ENCODE results near the gene FAM171A1. TPM values are rescaled to one million over a fixed set of nuclear protein-coding genes. Genes with fewer than 3 reads are reported as not detected.
A peak's percentile ranks its signal among the peaks of the same experiment; 100 is the strongest.

The FAM171A1 gene
- total and polyA plus RNA-seq, 8 donors = 12.4 to 34.1 (median 21.4) TPM

DNA sequence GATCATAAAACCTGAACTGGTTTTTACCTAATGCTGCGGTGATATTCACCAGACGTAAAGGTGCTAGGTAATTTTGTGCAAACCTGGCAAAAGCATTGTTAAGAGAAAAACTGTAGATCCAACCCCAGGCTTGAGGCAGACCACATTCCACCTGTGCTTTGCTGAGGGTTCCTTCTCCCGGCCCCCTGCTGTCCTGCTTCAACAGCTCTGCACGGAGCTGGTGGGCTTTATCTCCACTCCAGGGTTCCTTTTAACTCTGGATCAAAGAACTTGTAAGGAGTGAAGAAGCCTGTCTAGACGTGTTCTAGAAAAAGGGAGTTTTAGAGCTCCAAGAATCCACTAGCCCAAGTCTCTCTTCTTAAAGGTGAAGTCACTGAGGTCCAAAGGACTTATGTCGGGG, 115.1 kb downstream of the FAM171A1 start:
- H3K9me3 ChIP-seq = no peaks in the 10 kb centered on the region
- FAIRE-seq = no peak
- 92 to 93% methylated on average over 6 of the region's 6 CpGs for WGBS, 2 donors

DNA sequence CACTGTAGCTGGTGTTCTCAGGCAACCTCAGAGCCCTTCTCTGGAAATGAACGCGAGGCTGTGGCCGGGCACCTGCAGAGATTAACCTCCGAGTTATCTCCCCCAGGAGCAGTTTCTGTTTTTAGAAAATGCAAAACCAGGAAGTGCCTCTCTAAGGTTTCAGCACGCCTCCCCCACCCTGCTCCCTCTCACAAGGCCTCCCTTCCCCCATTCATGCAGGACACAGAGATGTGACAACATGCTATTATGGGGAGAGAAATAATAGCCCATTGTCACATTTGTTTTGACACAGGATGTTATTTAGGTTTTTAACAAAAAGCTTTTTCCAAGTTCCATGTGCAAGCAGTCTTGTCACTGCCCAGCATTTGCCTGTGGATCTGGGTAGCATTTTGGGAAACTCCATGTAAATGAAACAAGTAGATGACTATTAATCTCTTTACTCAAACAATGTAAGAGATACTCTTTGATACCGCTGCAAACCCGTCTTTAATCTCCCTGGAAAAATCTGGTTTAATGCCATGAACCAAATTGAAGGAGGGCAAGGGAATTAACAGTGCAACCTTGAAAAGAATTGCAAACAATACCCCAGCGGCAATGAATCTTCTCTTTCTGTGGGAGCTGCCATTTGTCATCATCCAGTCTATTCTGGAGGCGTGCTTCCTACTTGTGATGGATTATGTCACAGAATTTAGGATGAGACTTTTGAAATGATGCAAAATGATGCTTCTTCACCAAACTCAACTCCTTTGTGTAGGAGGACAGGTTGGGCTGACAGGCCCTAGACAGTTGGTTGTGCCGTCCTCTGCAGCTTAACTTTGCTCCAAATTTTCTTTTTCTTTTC, 116.1 kb downstream of the FAM171A1 start:
- 26% methylated on average over 10 of the region's 10 CpGs for WGBS, 2 donors
- peak in 3 of 6 donors; percentile 27 to 55 (median 39) for DNase-seq
- peaks cover 0 to 9% (median 2%) of the 10 kb centered on the region in 3 donors for H3K4me1 ChIP-seq
- H3K27me3 ChIP-seq = no peaks in the 10 kb centered on the region
- no peak for FAIRE-seq
- intact Hi-C loops (cut with DNase I) = loop anchor here in 2 of 3 donors (5.0 to 10.0 kb wide), 2 partner anchors 117 to 120 kb away; partner anchors contain the start of gene FAM171A1 (in 2 of the 2)
- no peaks in the 10 kb centered on the region for H3K9me3 ChIP-seq
- TF ChIP-seq, protein P1, sequence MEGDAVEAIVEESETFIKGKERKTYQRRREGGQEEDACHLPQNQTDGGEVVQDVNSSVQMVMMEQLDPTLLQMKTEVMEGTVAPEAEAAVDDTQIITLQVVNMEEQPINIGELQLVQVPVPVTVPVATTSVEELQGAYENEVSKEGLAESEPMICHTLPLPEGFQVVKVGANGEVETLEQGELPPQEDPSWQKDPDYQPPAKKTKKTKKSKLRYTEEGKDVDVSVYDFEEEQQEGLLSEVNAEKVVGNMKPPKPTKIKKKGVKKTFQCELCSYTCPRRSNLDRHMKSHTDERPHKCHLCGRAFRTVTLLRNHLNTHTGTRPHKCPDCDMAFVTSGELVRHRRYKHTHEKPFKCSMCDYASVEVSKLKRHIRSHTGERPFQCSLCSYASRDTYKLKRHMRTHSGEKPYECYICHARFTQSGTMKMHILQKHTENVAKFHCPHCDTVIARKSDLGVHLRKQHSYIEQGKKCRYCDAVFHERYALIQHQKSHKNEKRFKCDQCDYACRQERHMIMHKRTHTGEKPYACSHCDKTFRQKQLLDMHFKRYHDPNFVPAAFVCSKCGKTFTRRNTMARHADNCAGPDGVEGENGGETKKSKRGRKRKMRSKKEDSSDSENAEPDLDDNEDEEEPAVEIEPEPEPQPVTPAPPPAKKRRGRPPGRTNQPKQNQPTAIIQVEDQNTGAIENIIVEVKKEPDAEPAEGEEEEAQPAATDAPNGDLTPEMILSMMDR (IDR thresholded peaks at IDR 0.05) = no peak
- peak overlapping the region; percentile 7 to 90 (median 56) for H3K27ac ChIP-seq
- H3K36me3 ChIP-seq = no peaks in the 10 kb centered on the region
- peak overlapping the region in 3 of 4 donors; percentile 5 to 45 (median 29) for H3K4me3 ChIP-seq
- peak; percentile 78 to 88 (median 84) for ATAC-seq

More for the DNA sequence above, 115.1 kb downstream of the FAM171A1 start:
- Histone ChIP-seq H3K27me3 (no peaks in the 10 kb centered on the region), H3K4me1 (peaks cover 0 to 9% (median 2%) of the 10 kb centered on the region in 3 donors), H3K36me3 (no peaks in the 10 kb centered on the region), H3K4me3 (no peak overlapping the region), H3K27ac (no peak overlapping the region)
- ATAC-seq (no peak), DNase-seq (no peak)
- intact Hi-C loops (cut with DNase I) = loop anchor here in 2 of 3 donors (5.0 to 10.0 kb wide), 2 partner anchors 116 to 119 kb away; partner anchors contain the start of gene FAM171A1 (in 2 of the 2)
- TF ChIP-seq, protein P1 (IDR thresholded peaks at IDR 0.05) = no peak

DNA sequence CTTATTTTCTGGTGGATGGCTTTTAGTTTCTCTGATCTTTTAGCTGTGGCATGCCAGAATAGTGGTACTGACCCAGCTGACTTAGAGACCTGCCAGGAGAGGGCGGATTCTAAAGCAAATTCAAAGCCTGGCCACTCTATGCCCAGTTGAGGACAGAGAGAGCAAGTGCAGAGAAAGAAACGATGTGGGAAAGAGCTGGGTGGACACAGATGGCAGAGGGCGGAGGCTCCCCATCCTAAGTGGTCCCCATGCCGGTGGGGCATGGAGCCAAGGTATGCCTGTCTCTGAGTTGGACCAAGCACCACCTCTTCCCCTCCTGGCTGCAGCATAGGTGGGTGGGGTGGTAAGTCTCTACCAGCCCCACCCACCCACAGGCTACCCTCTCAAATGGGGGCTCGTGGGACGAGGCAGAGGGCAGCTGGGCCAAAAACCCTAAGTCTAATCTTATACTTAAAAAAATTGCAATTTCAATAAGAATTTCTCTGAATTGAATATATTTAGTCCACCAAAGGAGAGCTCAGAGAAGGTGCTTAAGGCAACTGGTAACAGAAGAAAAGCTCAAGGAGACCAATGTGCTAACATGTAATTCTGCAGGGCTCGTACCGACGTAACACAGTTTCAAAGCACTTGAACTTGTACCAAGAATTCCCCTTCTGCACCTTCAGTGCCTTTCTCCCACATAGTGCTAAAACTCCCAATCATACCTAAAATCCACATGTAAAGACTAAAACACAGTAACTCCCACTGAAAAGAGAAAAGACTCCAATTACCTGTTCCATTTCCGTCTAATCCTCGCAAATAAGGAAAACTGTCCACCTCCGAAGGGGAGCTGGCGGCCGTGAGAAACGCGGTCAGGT, 116.9 kb downstream of the FAM171A1 start:
- intact Hi-C loops (cut with DNase I) = loop anchor here in 1 of 3 donors (10.0 kb wide), 1 partner anchor 121 kb away; the partner anchor contains the start of gene FAM171A1
- H3K4me1 ChIP-seq = peaks cover 0 to 9% (median 2%) of the 10 kb centered on the region in 3 donors
- no peaks in the 10 kb centered on the region for H3K27me3 ChIP-seq
- H3K27ac ChIP-seq = peak overlapping the region; percentile 7 to 90 (median 56)
- no peak for FAIRE-seq
- no peaks in the 10 kb centered on the region for H3K9me3 ChIP-seq
- H3K4me3 ChIP-seq = peak overlapping the region in 3 of 4 donors; percentile 5 to 45 (median 29)
- H3K36me3 ChIP-seq = no peaks in the 10 kb centered on the region
- ATAC-seq = peak; percentile 79 to 87 (median 84)
- TF ChIP-seq, protein P1 (IDR thresholded peaks at IDR 0.05) = no peak
- DNase-seq = peak in 4 of 6 donors; percentile 28 to 42 (median 32)
- 9 to 16% methylated on average over 16 of the region's 16 CpGs for WGBS, 2 donors

DNA sequence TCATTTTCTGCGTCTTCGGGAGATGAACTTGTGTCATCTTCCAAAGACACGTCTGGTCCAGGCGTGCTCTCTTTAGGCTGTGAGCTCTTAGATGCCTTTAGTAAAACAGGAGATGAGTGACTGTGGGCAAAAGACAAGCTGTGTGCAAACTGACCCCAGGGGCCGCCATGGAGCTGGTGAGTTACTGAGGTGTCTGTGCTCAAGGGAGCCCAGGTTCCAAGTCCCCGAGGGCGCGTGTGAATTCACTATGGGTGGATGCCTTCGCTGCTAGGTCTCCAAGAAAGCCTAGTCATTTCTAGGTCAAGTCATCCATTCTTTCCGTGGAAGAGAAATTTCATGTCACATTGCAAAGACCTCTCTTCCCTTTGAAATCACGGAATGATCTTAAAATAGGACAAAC, 118.7 kb downstream of the FAM171A1 start:
- FAIRE-seq = no peak
- TF ChIP-seq, protein P1 (IDR thresholded peaks at IDR 0.05) = no peak
- Histone ChIP-seq H3K27me3 (no peaks in the 10 kb centered on the region), H3K27ac (no peak overlapping the region), H3K4me1 (peaks cover 0 to 9% (median 2%) of the 10 kb centered on the region in 3 donors), H3K9me3 (no peaks in the 10 kb centered on the region), H3K36me3 (no peaks in the 10 kb centered on the region), H3K4me3 (no peak overlapping the region)
- no peak for ATAC-seq
- DNase-seq = no peak
- 96 to 97% methylated on average over 11 of the region's 11 CpGs for WGBS, 2 donors
- intact Hi-C loops (cut with DNase I) = loop anchor here in 1 of 3 donors (10.0 kb wide), 1 partner anchor 122 kb away; the partner anchor contains the start of gene FAM171A1

Data from pancreas (tissue), 10 donors.